ENCODE data around the gene SEMA3G. TPM values are rescaled to one million over a fixed set of nuclear protein-coding genes. Genes with fewer than 3 reads are reported as not detected.

SEMA3G gene
- polyA plus RNA-seq, 1 donor, result 18.7 TPM

DNA sequence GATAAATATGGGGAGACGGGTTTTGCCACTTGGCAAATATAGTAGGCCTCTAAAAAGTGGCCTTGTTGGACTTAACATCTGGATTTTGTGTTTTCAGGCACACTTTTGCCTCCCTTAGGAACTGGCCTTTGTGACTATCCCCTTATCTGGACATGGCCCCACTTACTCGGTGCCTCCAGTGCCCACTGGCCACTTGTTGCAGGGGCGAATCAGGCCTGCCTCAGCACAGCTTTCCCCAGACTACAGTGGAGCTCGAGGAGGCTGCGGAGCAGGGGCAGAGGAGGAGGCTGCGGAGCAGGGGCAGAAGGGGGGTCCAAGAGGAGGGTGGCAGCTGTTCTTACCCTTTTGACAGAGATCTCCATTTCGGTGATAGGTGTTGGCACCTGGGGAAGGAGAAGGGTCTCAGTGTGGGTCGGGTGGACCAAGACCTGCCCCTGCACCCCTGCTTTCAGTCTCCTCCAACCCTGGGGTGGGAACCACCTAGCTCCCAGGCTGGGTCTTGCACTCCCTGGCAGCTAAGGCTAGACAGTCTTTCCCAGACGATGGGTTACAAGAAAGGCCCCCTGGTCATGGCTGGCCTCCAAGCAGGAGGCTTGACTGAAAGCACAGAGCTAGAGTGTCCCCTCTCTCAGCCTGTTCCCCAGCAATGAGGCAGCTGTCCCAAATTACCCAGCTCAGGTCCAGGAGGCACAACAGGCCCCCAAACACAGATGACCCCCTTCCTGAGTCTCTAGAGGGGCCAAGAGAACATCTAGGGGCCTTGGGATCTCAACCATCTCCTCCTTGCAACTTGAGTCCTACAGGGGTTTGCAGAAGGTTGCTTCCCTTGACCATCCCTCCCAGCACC is 6.1 kb downstream of the SEMA3G start:
- DNase-seq, result no peak

DNA sequence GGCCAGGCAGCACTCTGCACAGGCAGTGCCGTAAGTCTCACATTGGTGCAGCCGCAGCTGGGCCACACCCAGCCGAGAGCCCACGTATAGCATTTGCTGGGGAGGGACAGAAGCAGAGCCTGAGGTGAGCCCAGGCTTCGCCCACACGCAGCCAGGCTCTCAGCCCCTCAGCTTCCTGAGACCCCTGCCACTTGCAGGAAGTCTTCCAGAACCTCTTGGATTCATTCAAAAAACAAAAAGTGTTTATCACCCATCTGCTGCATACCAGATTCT is 6.9 kb downstream of the SEMA3G start:
- DNase-seq, result no peak

DNA sequence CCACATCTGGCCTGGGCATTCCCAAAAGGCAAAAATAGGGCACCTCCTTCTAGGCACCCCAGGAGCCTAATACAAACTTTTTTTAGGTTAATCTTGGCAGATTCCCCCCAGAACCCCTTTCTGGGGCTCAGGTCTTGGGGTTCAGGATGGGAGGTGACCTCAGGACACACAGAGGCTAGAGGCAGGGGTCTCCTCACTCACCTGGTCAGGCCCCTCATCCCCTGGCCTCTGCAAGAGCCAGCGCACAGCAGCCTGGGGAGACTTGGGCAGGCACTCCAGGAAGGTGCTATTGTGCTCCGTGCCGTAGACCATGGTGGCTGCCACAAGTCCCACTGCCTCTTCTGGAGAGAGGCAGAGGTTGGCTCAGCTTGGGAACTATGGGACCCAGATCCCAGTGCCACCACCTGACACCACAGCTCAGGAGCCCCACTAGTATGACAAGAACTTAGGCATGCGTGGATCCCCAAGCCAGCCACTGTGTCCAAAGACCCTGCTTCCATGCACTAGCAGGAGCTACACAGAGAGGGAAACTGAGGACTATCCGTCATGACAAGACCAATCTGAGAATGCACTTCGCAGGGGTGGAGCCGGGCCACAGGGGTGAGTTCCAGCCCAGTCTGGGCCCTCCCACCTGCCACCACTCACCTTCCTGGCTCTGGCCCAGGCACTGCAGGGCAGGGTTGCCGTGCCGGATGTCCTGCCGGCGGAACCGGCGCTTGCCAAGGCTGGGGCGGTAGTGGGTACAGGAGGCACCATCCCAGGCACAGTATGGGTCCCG is 7.4 kb downstream of the SEMA3G start:
- DNase-seq, result no peak

DNA sequence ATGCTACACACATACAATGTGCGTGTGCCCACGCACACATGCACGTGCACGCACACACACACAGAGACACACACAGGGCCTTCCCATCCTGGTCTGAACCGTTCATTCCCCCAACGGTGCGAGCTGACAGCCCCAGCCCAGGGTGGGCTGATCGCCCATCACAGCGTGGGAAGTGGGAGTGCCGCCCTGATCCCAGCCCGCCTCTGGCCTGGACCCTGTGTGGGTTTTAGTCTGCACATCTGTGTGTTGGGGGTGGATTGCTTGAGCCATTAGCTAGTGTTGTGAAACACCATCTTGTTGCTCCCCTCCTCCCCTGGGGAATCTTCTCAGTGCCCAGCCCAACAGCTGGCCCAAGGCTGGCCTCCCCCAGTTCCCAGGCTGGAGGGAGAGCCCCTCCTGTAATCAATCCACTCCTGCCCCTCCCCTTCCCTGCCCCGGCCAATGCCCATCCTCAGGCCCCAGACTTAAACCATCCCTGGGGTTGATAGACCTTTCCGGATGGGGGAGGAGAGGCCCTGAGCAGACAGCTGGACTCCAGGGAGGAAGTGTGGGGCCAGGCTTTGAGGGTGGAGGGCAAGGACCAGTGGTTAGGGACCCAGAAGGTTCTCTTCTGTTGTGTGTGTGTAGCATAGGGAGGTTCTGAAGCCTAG is 8.3 kb downstream of the SEMA3G start:
- no peak for DNase-seq

DNA sequence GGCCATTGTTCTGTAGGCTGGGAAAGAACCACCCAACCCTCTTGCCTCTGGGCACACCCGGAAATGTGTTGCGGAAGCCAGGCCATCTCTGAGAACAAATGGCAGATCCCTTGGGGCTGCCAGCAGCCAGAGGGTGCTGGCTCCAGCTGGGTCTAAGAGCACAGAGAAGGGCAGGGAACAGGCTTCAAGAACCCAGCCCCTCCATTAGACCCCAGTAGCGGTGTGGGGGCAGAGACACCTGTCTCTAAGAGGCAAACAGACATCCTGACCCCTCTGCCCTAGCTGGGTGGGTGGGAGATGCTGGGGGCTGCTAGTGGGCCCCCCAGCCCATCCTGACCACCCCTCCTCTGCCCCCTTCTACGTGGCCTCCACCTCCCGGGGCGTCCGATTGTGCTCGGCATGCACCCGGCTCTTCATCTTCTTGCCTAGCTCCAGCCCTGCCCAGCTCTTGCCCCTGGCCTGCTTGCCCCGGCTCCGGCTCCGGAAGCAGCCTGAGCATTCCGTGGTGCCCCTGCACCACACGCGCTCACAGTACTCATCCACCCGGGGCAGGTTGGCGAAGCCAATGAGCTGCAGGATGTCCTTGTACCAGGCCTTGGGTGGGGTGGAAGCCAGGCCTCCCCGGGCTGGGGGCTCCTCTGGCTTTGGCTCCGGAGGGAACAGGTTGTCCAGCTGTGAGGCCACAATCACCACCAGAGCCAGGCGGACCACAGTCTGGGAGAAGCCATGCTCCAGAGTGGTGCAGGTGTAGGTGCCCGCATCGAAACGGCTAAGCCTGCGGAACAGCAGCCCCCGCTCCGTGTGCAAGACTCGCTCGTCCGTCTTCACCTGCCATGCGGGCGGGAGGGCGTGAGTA is 9.4 kb downstream of the SEMA3G start:
- no peak for DNase-seq

DNA sequence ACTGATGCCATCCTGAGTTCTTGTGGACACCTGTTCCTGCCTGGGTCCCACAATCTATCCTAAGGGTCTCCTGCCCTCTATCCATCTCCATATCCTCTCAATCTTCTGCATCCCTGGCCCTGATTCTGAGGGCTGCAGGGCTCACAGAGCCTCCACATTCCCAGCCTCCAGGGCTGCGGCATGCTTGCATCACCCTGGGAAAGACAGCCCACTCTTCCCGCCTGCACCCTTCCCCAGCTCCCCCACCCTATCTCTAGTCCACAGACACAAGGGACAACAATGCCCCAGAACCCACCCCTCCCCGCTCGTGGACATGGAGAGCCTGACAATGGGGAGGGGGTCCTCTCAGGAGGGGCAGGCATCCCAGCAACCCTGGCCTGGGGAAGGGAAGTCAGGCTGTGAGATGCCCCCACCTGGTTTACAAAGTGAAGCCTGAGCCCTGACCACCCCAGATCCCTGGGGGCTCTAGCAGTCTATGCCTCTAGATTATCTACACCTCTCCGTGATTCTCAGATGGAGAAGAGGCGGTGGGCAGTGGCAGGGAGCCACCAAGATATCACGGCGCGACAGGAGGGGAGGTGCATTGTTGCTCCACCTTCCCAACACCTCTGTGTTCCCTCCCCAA is 10.3 kb downstream of the SEMA3G start:
- DNase-seq, result no peak

DNA sequence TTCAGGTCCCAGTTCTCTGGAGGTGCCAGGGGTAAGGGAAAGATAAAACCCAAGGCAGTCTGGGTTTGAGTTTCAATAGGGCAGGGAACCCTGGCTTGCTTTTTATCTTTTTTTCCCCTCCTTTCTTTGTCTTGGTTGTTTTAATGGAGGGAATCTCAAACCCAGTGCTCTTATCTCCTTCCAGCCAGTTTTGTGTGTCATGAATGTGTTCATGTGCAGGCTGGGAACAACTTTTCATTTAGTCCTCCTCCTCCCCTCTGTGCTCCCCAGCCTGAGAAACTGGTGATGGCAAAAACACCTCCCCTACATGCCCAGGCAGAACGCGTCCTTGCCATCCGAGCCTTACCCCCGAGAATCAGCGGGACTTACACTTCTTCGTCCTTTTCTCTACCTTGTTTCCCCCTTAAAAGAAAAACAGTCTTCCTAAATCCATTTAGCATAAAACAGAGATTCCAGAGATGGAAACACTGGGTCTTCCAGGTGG is 10.9 kb downstream of the SEMA3G start:
- no peak for DNase-seq

DNA sequence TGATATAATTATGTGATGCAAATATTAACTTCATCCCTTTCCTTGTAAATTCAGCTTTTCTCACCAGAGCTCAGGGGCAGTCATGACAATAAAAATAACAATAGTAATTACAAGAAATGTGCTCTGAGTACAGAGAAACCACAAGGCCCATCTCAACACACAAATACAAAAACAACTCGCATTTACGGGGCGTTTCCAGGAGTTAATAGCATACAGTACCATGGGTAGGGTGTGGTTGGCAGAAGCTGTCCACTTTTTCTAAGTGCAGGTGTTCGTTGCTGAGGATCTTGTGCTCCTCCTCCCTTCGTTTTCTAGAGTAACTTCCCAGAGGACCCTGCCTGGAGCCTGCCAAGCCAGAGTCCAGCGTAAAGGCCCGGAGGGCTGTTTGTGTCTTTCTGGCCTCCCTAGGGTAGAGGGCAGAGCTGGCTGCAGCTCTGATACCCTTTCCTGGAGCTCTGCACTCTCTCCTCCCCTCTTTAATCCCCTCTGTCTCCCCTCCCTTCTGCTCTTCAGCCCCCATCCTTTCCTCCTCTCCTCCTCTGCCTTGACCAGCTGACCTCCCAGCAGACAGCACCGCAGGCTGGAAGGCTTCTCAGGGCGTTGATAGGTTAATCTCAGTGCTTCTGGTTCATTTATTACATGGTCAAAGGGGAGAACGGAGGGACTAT is 11.4 kb downstream of the SEMA3G start:
- DNase-seq, result no peak

DNA sequence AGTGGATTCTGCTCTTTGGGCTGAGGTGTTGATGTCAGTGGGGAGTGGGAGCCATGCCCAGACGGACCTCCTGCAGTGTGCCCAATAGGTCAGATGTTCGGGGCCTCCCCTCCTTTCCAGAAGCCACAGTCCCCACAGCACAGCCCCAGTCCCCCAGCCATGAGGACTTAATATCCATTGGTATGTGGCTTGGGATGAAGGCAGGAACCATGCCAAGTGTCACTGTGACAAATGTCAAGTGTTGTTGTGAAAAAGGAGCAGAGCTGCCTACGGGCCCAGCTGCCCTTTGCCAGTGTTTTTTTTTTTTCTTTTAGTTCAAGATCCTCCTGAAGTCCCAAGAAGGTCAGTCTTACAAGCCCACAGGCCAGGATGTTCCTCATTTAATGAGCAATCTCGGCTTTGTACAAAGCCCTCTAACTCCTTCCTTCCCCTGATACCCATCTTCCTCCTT is 12.2 kb downstream of the SEMA3G start:
- DNase-seq, result no peak

DNA sequence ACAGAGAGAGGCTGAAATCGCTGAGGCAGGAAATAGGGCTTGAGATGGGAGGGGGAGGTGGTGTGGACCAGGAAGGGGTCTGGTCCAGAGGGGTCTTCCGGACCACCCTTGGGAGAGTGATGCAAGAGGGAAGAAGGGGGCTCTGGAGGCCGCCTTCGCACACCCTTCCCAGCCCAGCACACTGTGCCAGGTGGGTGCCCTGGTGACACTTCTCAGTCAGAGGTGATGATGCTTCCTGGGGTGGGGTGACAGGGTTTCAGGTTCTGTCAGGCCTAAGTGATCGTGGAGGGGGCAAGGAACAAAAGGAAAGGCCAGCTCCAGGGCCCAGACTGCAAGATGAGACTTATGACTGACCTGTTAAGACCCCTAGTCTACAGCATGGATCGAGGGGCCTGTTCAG is 12.7 kb downstream of the SEMA3G start:
- DNase-seq, result no peak

DNA sequence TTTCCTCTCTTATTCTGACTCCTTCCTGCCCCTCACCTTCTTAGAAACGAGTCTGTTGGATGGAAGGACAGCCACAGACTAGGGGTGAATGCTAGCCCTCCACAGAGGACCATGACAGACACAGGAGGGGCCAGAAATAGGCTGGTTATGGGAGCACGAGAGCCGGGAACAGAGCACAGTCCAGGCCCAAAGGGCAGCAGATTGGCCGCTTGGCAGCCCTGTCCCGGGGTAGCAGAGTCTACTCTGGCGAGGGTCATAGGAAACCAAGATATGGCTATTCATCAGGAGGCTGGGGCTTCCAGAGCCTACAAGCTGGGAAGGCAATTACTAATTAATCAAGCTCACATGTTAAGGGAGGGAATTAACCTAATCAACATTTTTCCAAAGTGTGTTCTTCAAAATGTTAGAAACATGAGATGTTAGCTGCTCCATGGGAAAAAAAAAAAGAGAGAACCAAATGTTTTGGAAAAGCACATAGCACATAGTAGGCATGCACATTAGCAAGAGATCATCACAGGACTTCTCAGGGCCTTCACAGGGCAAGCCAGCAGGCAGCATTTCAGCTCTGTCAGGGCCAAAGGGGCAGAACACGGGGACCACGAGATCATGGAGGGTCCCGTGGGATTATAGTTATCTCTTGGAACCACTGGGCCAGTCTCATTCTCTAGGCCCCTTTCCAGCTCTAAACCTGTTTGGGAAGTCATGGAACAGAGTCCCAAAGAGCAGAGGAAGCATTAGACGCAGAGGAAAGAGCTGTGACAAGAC is 13.3 kb downstream of the SEMA3G start:
- no peak for DNase-seq

DNA sequence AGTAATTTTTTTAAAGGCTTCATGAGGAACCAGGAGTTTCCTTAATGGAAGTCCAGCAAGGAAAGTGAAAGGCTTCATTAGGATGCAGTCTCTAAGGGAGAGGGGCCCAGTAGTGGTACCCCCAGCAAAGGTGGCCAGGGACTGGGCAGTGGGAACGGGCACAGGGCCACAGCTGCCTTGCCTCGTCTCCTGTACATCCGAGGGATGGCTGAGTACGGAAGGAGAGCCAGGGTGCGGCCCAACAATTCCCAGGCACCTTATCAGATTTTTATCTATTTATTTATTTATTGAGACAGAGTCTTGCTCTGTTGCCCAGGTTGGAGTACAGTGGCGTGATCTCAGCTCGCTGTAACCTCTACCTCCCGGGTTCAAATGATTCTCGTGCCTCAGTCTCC is 14.5 kb downstream of the SEMA3G start:
- DNase-seq, result no peak

DNA sequence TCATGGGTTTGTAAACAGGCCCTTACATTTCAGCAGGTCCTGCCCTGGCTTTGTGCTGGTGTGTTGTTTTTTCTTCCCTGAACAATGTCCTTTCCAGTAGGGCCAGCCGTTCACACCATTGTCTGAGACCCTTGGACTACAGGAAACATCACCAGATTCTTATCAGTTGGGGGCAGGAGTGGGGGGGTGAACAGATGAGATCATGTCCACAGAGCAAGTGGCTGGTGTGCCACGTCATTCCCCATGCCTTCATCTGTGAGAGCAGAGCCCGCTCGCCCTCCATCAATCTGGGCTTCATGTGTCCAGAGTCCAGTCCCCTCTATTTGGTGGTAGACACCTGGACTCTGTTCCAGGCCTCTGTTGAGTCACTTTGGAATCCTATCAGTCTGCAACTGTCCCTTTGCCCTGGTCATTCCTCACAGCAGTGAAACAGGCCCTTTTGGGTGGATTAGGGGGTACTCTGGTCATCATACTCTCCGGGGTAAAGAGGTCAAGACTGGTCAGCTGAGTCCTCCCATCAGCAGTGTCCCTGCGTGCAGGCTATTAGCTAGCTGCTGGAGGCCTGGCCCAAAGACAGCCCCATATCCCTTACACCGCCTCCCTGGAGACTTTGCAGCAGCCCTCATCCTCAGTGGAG is 15.0 kb downstream of the SEMA3G start:
- no peak for DNase-seq

DNA sequence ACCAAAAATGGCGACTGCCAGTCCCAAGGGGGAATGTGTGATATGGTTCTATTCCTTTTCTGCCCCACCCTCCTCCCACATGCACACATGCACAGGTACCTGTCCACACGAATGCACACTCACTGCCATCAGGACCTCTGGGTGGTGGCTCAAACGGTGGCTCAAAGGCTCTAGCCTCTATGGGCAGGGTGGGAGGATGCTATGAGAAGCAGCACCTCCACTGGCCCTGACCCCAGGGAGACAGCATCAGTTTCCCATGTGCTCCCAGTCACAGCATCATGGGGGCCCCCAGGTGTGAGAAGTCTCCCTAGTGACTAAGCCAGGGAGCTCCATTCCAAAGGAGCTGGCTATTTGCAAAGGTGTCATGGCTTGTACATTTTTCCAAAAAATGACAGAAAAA is 15.9 kb downstream of the SEMA3G start:
- no peak for DNase-seq

DNA sequence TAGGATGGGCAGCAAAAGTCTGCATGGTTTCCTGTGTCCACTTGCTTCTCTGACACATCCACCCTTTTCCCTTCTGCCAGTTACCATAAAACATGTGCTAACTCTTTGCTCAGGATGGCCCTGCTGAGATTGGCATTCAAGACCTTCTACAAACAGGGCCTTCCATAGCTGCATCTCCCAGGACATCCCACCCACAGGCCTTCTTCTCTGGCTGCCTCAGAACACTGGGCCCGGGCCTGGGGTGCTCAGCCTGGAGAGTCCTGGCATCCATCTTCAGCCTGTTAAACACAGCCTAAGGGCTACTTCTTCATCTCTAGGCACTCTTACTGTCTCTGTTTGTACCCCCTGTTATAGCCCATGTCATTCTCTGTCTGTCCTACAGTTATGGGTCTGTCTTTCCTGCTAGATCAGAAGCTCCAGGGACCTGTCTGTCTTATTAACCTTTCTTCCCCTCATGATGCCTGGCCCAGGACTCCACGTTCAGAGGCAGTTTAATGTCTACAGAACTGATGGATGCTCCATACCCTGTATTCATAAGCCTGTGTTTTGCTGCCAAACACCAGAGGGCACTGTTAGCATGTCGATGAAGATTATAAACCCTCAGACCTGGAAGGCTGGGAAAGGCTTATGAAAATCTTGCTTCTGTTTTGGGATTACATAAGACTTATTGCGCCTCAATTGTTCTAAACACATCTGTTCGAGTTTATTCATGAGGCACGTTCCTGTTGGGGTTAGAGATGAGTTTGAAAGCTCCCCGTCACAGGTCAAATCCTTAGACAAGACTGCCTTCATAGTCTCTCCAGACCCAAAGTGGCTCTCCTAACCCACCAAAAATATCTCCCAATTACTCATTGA is 16.5 kb downstream of the SEMA3G start:
- peak; percentile 84 for DNase-seq

DNA sequence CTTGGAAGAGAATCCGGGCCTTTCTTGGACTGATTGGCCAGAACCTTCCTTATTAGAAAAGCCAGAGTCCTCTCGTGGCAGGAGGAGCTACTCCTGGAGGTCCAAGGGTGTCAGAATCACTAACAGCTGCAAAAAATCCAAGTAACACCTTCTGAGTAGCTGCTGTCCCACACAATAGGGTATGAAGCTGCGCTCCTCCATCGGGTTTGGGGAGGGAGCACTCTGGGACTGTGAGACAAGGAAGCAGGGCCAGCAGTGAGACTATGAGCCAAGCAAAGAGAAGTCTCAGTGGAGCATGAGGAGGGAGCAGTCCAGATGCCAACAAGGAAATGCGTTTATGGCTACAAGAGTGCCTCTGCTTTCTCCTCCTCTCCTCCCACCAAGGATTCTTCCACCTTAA is 21.7 kb downstream of the SEMA3G start:
- DNase-seq, result no peak

DNA sequence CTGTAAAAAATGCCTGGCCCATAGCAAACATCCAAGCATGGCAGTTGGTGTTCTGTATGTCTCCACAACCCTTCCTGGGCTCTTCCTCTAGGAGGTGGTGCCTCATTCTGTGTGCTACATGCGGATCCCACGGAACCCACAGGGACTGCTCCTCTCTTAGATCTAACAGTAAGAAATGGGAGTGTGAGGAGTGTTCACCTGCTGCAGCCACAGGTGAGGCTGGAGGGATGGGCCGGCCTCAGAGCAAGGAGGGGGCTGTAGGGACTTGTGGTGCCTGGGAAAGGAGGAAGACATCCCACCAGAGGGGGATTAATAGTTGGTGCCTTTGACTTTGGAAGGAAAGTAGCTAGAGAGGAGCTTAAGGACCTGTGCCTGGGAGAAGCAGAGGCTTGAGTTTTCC is 22.2 kb downstream of the SEMA3G start:
- DNase-seq, result no peak

DNA sequence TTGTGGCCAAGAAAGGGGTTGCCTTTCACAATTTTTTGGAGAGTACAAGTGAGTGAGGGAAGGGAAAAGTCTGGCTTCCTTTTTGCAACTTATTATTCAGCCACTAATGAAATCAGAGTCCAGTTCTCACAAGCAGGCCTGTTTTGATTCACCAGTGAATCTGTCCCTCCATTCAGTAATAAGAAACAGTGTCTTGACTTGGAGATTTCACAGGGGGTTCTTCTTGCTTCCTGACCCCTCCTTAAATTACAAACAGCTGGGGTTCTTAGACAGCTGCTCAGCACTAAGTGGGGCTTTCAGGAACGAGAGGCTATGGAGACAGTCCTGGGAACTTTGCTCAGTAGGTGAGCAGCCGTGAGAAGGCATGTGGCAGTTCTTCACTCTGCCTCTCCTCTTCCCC is 24.5 kb downstream of the SEMA3G start:
- DNase-seq, result no peak

DNA sequence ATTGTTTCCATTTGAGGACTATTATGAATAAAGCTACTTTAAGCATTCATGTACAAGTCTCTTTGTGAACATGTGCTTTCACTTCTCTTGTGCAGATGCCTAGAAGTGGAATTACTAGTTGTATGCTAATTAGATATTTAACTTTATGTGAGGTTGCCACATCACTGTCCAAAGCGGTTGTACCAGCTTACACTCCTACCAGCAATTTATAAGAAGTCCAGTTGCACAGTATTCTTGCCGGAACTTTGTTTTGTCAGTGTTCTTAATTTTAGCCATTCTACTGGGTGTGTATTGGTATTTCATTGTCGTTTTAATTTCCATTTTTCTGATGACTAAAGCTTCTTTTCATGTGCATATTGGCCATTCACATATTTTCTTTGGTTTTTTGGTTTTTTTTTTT is 29.1 kb downstream of the SEMA3G start:
- no peak for DNase-seq
